ENCODE results near the gene KRTAP10-4. TPM values are rescaled to one million over a fixed set of nuclear protein-coding genes. Genes with fewer than 3 reads are reported as not detected.

Gene KRTAP10-4
- total and polyA plus RNA-seq, 2 donors (not counting 3 experiments of a cell fraction or from before 2014, with no cell fraction given), result not detected

DNA sequence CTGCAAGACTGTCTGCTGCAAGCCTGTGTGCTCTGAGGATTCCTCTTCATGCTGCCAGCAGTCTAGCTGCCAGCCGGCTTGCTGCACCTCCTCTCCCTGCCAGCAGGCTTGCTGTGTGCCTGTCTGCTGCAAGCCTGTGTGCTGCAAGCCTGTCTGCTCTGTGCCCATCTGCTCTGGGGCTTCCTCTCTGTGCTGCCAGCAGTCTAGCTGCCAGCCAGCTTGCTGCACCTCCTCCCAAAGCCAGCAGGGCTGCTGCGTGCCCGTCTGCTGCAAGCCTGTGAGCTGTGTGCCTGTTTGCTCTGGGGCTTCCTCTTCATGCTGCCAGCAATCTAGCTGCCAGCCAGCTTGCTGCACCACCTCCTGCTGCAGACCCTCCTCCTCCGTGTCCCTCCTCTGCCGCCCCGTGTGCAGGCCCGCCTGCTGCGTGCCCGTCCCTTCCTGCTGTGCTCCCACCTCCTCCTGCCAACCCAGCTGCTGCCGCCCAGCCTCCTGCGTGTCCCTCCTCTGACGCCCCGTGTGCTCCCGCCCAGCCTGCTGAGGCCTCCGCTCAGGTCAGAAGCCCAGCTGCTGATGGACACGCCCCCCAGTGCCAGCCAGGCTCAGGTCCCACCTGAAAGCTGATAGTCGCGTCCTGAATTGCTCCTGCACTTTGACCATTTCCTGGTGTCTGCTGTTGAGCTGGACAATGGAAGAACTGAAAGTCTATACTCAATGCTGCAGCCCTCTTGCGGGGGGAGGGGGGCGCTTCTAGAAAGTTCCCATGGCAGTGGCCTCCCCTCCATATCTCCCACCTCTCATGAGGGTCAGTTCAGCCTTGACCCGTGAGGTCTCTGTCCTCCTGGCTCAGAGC is 1.2 kb downstream of the KRTAP10-4 start:
- H3K27ac ChIP-seq (ENCODE audit: insufficient read depth, low read depth, low read length), result no peak overlapping the region
- TF ChIP-seq MYC (IDR thresholded peaks at IDR 0.05; ENCODE audit: low read depth, low read length), result no peak
- no peak for TF ChIP-seq POLR2AphosphoS5 (IDR thresholded peaks at IDR 0.05; ENCODE audit: insufficient read depth, low read depth, low read length)
- TF ChIP-seq CTCF (IDR thresholded peaks at IDR 0.05; ENCODE audit: extremely low read depth in 1 of 2, insufficient read depth in 1 of 2, low read depth in 1 of 2, low read length in 2 of 2), result no peak
- no peak for TF ChIP-seq EZH2 (IDR thresholded peaks at IDR 0.05; ENCODE audit: borderline replicate concordance, low read depth, low read length, severe bottlenecking)
- no peak for TF ChIP-seq POLR2A (IDR thresholded peaks at IDR 0.05; ENCODE audit: low read depth, low read length)
- no peak for TF ChIP-seq MAX (IDR thresholded peaks at IDR 0.05; ENCODE audit: insufficient read depth, insufficient read length)
- ChIA-PET CTCF (interaction anchor here (1.3 kb wide), 1 partner anchor 219 kb away, joined by 4 read pairs; no protein-coding TSS in a partner anchor), POLR2A (no interaction called here)
- FAIRE-seq, result no peak
- H3K4me1 ChIP-seq (ENCODE audit: control insufficient read depth, extremely low read depth, insufficient read depth, low read length), result no peaks in the 10 kb centered on the region
- no peaks in the 10 kb centered on the region for H3K9me3 ChIP-seq (replicated peaks; ENCODE audit: control insufficient read depth, insufficient read depth, low read length)
- DNase-seq (ENCODE audit: low read depth, low spot score), result no peak
- no peak overlapping the region for H3K9ac ChIP-seq (replicated peaks; ENCODE audit: extremely low read depth, insufficient read depth, low read length)
- dilution Hi-C loops (cut with MboI; ENCODE audit: extremely low pct_ligation_motif_present, low sequenced_read_pairs) (no loop called here), intact Hi-C loops (cut with micrococcal nuclease) (no loop called here)
- no peak overlapping the region for H3K4me3 ChIP-seq (replicated peaks in 1 of 3; ENCODE audit: insufficient read depth in 1 of 3, low read depth in 1 of 3, low read length in 3 of 3)
- H3K36me3 ChIP-seq (ENCODE audit: control insufficient read depth in 2 of 2, extremely low read depth in 1 of 2, insufficient read depth in 2 of 2, low read length in 2 of 2), result no peaks in the 10 kb centered on the region
- H3K9me1 ChIP-seq (replicated peaks; ENCODE audit: control insufficient read depth, extremely low read depth, insufficient read depth, low read length), result no peaks in the 10 kb centered on the region
- no peaks in the 10 kb centered on the region for H4K20me1 ChIP-seq (replicated peaks; ENCODE audit: control insufficient read depth, extremely low read depth, insufficient read depth, low read length)
- no peak overlapping the region for H2AFZ ChIP-seq (ENCODE audit: low read depth, low read length)
- no peaks in the 10 kb centered on the region for H3K79me2 ChIP-seq (ENCODE audit: control insufficient read depth, insufficient read depth, low read length)
- H3K27me3 ChIP-seq (ENCODE audit: control insufficient read depth in 2 of 2, insufficient read depth in 2 of 2, low read length in 2 of 2), result no peaks in the 10 kb centered on the region
- no TSS peak for BruUV-seq (replicated peaks)
- no peak overlapping the region for H3K4me2 ChIP-seq (ENCODE audit: insufficient read depth, low read length)

Data from endothelial cell of umbilical vein (primary cell).